Stimulated activated CD8-positive, alpha-beta memory T cell treated with anti-CD3 and anti-CD28 coated beads, Interleukin-4, amount 100 ng/mL, for 4 hours (primary cell): ENCODE measurements around the gene SLC26A8.
"Not testable (repeated sequence)": the region's sequence is repeated elsewhere in the genome, so short reads cannot be mapped to it uniquely, and the experiment has no call there.

Experiments used
- DNase-seq, 2 donors: peaks; one replicate each; pipeline ENCODE4 v3.0.0-alpha.2; 2020; ENCODE audit warnings: low read depth in 2 of 2, low spot score in 1 of 2

SLC26A8 gene

GRCh38 chr6:36050947-36051710 is 26.7 kb upstream of the SLC26A8 start:
- no peak for DNase-seq

GRCh38 chr6:36050305-36050704 is 25.9 kb upstream of the SLC26A8 start:
- DNase-seq = no peak

GRCh38 chr6:36049582-36049981 is 25.1 kb upstream of the SLC26A8 start:
- DNase-seq = no peak

GRCh38 chr6:36042618-36043260 is 18.3 kb upstream of the SLC26A8 start:
- no peak for DNase-seq

- DNase-seq = no peak
Observed at GRCh38 chr6:36040958-36041357, 16.5 kb upstream of the SLC26A8 start.

GRCh38 chr6:36039112-36039511 is 14.7 kb upstream of the SLC26A8 start:
- DNase-seq = no peak

GRCh38 chr6:36038120-36038876 is 13.9 kb upstream of the SLC26A8 start:
- DNase-seq = no peak

- DNase-seq = no peak
Observed at GRCh38 chr6:36035225-36035624, 10.8 kb upstream of the SLC26A8 start.

GRCh38 chr6:36034441-36034840 is 10.0 kb upstream of the SLC26A8 start:
- no peak for DNase-seq

GRCh38 chr6:36033935-36034334 is 9.5 kb upstream of the SLC26A8 start:
- DNase-seq = peak in 1 of 2 donors; percentile 23

GRCh38 chr6:36033144-36033543 is 8.7 kb upstream of the SLC26A8 start:
- DNase-seq = not testable (repeated sequence)

- DNase-seq = no peak
Observed at GRCh38 chr6:36032261-36032660, 7.8 kb upstream of the SLC26A8 start.

GRCh38 chr6:36029464-36029863 is 5.0 kb upstream of the SLC26A8 start:
- no peak for DNase-seq

GRCh38 chr6:36028877-36029324 is 4.5 kb upstream of the SLC26A8 start:
- peak; percentile 52 to 60 for DNase-seq

GRCh38 chr6:36028088-36028876 is 3.8 kb upstream of the SLC26A8 start:
- no peak for DNase-seq

- DNase-seq = peak; percentile 94 to 96
Observed at GRCh38 chr6:36027501-36028087, 3.2 kb upstream of the SLC26A8 start, which contains the start of gene MAPK14. Gene MAPK14, plus strand, starts transcription at chr6:36027808. Its CDS starts 350 bp downstream, at chr6:36028158.

- no peak for DNase-seq
Observed at GRCh38 chr6:36025932-36026327, 1.5 kb upstream of the SLC26A8 start.

- no peak for DNase-seq
Observed at GRCh38 chr6:36025260-36025931, 955 bp upstream of the SLC26A8 start.

GRCh38 chr6:36020154-36020553 is 4.3 kb downstream of the SLC26A8 start:
- DNase-seq = no peak

GRCh38 chr6:36019167-36019566 is 5.3 kb downstream of the SLC26A8 start:
- no peak for DNase-seq
